Right lobe of liver (tissue), 4 donors: ENCODE data around the gene TBK1.

ENCODE experiments used
- POLR2A ChIP-seq: fragments of 450-650 bp; IDR thresholded peaks from one replicate; pipeline ENCODE4 v1.6.1; 2017; ENCODE audit warnings: antibody characterized with exemption, mild to moderate bottlenecking
- TF ChIP-seq, protein P1 (sequence below), 4 donors: fragments of 200-600 bp in 3 of 4; fragments of 450-650 bp in 1 of 4; IDR thresholded peaks; one replicate each; pipeline versions ENCODE4 v1.5.1 to v1.8.0; 2016 to 2022; ENCODE audit warnings: antibody characterized with exemption in 4 of 4, mild to moderate bottlenecking in 2 of 4
- donor health status: DM: no; HTN: no; CAD: no.
- donor health status: DM: no; HTN: no; CAD: no.
- donor health status: DM: no; HTN: yes; CAD: no.

DNA sequence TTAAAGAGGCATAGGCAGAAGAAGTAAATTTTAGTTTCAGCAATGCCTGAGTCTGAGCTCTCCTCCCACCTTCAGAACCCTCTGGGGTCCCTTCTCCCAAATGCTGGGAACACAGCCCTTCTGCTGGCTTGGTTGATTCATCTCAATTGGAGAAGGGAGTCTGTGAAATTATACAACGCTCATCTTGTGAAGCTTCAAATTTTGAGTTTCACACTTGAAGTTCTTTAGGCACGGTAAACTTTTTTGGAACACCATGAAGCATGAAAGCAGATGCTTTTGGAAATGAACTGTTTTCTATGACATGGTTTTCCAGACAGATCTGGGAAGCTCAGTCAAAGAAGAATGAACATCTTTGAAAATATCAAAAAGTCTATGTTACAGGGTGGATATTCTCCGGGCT, 69.9 kb downstream of the TBK1 start:
- TF ChIP-seq, protein P1, sequence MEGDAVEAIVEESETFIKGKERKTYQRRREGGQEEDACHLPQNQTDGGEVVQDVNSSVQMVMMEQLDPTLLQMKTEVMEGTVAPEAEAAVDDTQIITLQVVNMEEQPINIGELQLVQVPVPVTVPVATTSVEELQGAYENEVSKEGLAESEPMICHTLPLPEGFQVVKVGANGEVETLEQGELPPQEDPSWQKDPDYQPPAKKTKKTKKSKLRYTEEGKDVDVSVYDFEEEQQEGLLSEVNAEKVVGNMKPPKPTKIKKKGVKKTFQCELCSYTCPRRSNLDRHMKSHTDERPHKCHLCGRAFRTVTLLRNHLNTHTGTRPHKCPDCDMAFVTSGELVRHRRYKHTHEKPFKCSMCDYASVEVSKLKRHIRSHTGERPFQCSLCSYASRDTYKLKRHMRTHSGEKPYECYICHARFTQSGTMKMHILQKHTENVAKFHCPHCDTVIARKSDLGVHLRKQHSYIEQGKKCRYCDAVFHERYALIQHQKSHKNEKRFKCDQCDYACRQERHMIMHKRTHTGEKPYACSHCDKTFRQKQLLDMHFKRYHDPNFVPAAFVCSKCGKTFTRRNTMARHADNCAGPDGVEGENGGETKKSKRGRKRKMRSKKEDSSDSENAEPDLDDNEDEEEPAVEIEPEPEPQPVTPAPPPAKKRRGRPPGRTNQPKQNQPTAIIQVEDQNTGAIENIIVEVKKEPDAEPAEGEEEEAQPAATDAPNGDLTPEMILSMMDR (IDR thresholded peaks at IDR 0.05) = no peak
- no peak for TF ChIP-seq POLR2A
